ENCODE data around the gene RPTN.

DNA sequence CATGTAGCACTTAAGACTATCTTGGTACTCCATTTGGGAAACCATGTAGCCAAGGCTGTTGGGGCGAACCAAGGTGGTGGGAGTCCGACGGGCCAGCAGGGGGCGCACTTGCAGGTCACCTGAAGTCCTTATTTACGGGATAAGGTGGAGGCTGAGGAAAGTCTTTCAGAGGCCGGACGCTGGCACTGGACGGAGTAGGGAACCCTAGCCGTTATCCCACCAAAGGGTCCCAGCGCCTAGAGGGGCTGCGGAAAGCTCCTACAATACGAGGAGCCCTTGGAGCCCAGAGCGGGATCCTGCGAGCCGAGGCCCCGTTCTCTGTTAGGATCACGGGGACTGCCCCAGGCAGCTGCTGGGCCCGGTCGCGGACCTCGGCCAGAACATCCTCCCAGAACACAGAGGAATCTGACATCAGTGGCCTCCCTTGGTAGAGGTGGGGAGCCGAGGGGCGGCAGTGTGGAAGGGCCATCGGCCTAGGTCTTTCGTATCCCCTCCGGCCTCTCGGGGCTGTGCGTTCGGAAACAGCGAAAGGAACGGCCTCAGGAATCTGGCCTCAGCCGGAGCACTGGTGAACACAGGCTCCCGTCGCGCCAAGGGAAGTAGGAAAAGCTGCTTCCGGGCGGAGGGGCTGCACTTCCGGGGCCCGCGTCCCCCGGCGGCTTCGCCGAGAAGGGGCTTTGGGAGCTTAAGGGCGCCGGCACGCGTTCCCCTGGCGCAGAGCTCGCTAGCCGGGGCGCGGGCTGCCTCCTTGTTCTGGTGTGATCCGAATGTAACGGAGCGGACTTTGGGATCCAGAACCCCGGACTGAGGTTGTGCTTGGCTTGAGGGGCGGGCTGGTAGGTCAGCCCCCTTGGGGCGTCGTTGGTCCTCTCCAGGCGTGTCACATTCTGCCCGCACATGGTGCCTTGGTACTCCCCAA lies 29.9 kb upstream of the RPTN start:
- no peak for TF ChIP-seq ZNF274 (IDR thresholded peaks at IDR 0.05; ENCODE audit: low read depth, low read length)
- TF ChIP-seq SUZ12 (IDR thresholded peaks at IDR 0.05; ENCODE audit: extremely low read depth, insufficient read depth, insufficient read length) = no peak

All from NT2/D1 (cell line).